SH-SY5Y (cell line): ENCODE data around the gene SPC24.

ENCODE experiments used
- GATA2 ChIP-seq: IDR thresholded peaks from 2 replicates; pipeline ENCODE4 v1.6.1; 2011; ENCODE audit warnings: mild to moderate bottlenecking, low read depth, low read length
- GATA3 ChIP-seq: IDR thresholded peaks from 2 replicates; pipeline ENCODE4 v1.6.1; 2011; ENCODE audit warnings: low read depth, mild to moderate bottlenecking, low read length, moderate library complexity

DNA sequence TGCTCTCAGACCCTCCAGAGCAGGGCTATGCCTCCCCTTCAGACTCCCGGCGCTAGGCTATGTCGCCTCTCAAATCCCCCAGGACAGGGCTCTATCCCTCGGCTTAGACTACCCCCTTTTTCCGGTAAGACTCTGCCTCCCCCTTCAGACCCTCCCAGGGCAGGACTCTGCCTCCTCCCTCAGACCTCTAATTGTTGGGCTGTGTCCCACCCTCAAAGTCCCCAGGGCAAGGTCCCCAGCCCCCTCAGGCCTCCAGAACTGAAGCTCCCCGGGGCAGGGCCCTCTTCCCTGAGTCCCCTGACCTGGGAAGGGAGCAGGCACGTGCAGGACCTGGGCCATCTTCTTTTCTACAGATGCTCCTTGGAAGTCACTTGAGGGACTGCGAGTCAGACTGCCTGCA, 38.6 kb upstream of the SPC24 start:
- no peak for TF ChIP-seq GATA2
- TF ChIP-seq GATA3 = no peak
